DMS153 treated with DMSO at 0.1 percent for 48 hours (cell line): ENCODE measurements around the gene WDR91.

Experiments
- DNase-seq: peaks from one replicate; lab custom pipeline; 2025; ENCODE audit not compliant: unreplicated experiment; lab: John Stamatoyannopoulos, UW

The WDR91 gene

DNA sequence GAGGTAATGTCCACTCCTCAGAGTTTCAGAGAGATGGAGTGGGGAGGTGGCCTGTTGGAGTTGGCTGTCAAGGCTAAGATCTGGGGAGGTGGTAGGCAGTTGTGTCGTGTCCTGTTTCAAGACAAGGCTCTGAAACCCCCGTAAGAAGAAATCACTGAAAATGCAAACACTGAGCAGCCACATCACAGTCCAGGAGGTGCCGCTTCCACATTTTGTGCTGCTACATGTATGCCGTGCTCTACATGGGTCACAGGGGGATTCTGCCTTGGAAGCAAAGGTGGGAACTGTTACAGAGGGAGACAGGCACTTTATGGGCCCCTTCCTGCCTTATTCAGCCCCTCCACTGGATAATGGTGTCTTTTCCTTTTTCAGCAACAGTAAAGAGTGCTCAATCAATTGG lies 11.9 kb downstream of the WDR91 start:
- DNase-seq: no peak

DNA sequence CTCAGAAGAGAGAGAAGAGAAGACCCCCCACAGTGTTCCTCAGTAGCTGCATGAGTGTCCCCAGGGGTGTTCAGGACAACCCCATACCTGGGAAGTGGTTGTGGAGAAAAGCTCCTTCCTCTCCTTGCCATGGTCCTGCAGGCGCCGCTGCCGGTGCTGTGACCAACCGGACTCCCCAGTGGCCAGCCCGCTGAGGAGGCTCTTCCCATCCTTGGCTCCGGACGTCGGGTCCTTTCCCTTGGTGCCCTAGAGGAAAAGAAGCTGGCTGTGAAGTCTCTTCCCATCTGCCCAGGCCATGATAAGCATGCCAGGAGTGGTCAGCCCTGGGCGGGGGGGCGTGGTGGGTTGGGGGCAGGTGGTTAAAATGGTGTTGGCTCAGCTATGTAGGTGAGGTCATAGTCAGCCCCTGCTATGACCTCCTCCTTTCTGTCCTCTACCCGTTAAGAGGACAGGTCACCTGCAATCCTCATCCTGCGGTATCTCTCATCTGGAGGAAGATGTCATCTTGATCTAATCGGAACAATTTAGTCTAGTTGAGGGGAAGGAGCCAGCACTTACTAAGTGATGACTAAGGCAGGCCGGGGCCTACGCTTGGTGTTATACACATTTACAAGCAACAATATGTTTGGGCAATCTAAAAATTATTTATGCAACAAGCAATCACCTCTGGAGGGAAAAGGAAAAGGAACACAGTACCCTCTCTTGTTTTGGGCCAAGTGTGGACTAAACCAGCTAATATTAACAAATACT lies 13.2 kb downstream of the WDR91 start:
- no peak for DNase-seq

- no peak for DNase-seq
Observed at GRCh38 chr7:135197343-135197742, 14.0 kb downstream of the WDR91 start.

DNA sequence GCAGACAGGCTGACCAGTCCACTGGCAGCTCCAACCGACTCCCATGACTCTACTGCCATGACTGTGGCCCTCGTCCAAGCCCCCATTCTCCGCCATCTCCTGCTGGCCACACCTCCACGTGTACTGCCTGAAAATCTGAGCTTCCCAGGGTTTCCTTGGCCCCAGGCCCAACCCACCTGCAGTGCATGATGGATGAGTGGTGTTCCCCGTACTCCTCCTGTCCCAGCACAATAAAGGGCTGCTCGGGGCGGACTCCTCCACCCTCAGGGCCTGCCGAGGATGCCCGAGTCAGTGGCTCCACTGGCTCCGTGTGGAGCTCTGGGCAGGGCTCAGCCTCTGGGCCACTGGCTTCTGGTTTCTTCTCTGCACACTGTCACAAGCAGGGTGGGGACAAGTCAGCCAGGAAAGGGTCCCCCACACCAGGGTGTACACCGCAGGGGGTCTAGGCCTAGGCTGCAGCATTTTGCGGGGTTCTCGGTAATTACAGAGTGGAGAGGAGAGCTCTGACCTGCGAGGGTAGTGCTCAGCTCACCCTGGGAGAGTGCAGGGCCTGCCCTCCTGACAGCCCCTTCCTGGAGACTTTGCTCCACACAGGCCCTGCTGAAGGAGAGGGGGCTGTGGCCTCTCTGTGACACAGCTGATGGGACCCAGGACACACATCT lies 15.2 kb downstream of the WDR91 start:
- no peak for DNase-seq

- no peak for DNase-seq
Observed at GRCh38 chr7:135195156-135195555, 16.2 kb downstream of the WDR91 start.

GRCh38 chr7:135194494-135195095 lies 16.7 kb downstream of the WDR91 start:
- DNase-seq: no peak

- DNase-seq: no peak
Observed at GRCh38 chr7:135193615-135194081, 17.7 kb downstream of the WDR91 start.

DNA sequence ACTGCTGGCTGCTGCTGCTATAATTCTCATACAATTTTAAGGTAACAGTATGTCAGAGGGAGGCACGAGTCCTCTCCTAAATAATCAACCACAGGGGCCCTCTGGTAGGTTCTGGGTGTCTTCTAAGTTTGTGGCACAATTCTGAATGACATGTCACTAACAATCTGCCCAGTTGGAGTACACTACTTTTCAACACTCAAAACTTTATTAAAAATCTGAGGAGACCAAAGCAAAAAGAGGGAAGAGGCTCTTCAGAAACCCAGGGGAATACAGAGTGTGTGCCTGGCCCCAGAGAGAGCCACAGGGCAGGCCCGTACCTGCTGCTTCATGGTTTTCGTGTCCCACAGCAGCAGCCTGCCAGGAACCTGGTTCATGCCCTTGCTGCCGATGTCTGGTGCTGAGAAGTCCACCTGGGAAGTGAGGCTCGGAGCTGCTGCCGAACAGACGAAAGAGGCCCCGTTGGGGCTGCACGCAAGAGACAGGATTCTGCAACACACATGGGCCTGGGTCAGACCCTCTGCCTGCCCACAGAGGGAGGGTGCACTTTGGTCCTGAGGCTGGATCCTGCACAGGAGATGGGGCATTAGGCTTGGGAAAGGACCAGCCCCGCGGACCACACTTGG lies 18.3 kb downstream of the WDR91 start:
- DNase-seq: no peak

DNA sequence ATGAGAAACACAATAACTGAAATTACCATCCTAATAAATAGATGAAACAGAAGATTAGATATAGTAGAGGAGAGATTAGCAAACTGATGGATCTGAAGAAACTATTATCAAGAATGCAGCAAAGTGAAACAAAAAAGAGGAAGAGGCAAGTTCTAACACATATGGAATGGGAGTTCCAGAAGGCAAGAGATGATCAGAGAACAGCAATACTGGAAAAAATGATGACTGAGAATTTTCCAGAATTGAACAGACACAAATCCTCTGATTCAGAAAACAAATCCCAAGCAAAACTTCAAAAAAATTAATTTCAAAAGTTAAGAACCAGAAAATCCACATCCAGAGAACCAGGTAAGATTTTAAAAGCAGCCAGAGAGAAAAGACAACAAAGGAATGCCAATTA lies 20.6 kb downstream of the WDR91 start:
- DNase-seq: no peak

DNA sequence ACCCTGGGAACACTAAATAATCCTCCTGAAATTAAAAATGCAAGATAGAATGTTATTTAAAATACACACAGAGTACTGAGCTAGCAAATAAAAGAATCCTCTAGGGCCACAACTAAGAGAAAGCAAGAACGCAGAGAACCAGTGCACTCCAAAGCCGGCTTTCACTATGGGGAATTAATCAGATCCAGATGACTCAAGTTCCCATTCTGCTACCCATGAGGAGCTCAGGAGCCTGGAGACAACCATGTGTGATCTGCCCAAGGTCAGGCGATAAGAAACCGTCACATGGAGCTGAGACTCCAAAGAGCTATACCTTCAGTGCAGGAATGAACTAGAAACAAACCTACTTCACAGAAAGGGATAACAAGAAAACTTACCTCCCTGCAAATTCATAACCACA lies 21.4 kb downstream of the WDR91 start:
- no peak for DNase-seq

- DNase-seq: no peak
Observed at GRCh38 chr7:135189221-135189662, 22.1 kb downstream of the WDR91 start.

DNA sequence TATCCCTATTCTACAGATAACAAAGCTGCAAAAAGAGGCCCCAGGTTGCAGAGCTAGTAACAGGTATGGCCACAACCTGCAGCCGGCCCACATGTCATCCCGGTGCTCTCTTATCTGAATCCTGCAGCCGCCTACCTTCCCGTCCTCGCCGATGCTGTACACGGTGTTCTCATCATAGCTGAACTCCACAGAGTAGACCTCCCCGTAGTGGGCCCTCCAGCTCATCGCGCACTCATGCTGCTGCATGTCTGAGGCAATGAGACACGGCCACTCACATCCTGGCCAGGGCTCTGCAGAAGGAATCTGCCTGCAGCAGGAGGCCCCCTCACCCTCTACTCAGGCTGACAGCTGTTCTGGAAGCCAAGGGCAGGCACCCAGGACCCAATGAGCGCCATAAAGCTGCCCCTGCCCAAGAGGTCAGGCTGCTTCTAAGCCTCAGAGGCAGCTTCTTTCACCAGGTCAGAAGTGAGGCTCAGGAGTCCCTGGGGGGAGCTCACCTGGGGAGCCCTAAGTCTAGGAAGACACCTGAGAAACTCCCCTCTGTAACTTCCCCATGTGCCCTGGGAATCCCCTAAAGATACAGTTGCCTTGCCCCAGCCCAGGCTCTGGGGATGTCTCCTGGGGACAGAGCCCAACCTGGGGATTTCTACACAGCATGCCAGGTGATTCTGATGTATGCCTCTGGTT lies 22.9 kb downstream of the WDR91 start:
- no peak for DNase-seq

DNA sequence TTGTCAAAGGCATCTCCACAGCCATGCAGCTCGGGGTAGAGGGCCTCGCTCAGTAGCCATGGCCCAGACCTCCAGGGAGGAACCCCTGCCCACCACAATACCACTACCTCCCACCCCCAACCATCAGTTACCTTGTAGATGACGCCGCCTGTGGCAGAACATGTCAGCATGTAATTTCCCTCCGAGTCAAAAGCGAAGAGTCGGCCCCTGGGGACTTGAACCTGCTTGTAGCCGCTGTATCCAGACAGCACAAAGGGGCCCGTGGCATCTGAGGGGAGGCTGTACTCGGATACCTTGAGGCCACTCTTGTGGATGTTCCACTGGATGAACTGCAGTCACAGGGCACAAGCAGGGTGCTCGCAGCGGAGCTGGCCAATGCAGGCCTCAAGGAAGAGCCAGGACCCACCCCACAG lies 24.5 kb downstream of the WDR91 start:
- no peak for DNase-seq

GRCh38 chr7:135186261-135186540 lies 25.1 kb downstream of the WDR91 start:
- DNase-seq: no peak

- DNase-seq: no peak
Observed at GRCh38 chr7:135185471-135186260, 25.7 kb downstream of the WDR91 start.

DNA sequence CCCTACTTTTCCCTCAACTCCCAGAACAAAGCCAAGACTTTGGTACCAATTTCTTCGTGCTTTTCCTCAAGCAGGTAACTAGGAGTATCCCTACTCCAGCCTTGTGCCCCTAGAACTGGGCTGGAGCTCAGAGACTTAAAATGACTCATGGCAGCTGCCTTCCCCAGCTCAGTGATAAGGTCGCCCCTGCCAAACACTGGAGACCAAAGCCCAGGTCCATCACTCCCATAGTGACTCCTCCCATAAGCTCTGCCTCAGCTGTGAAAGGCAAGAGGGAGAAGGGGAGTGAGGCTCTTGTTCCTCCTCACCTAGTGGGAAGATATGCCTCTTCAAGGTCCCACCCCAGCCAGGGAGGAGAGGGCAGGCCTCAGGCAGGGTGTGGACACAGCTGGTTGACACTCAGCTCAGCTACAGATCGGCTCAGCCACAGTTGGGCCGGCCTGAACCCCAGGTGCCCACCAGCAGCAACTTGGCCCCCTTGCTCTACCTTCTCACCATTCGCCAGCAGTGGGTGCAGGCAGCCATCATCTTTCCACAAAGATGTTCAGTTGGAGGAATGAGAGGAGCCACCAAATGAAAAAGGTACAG lies 27.0 kb downstream of the WDR91 start:
- DNase-seq: no peak

DNA sequence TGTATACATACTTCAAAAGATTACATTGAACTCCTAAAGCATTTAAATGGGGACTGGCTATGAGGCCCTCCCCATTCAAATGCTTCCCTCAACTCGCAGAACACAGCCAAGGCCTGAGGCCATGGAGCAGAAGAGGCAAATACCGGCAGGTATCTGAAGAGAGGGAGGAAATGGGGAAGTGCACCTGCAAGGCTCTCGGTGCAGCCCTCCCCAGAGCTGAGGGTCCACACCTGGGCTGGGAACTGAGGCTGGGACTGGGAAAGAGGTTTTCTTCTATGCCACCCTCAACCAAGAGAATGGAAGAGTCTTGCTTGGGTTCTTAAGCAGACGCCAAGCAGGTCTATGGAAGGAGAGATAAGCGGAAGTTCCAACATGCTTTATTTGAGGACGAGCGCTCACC lies 27.8 kb downstream of the WDR91 start:
- DNase-seq: no peak

DNA sequence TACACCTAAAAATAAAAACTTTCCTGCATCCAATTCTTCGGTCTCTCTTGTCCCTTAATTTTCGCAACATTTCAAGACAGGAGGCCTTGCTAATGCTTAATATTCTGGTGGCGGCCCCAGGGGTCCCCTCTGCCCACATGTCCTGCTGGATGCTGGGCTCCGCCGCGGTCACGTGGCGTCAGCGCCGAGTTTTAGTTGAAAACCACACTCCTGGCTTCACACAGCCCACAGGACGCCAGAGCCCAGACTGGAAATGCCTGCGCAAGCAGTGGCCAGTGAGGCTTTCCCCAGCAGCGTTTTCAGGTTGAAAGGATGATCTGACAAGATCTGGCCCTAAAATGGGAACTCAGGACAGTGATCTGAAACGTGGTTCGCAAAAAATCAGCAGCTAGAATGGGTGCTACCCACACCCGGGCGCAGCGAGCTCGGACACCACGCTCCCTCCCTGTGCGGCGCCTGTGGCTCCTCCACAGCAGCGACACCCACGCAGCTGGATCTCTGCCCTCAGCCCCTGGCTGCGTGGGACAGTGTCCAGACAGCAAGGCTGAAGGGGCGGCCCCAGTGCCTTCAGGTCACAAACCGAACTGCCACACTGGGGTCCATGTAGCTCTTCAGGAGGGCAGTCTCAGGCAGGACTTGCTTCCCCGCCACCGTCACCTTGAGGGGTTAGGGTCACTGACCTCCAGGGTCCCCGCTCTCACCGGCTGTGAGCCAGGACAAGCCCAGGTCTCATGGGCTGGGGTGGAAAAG lies 29.2 kb downstream of the WDR91 start:
- DNase-seq: no peak

- DNase-seq: no peak
Observed at GRCh38 chr7:135181261-135181928, 29.9 kb downstream of the WDR91 start.
